ENCODE measurements around the gene PGLYRP3.

Gene PGLYRP3

GRCh38 chr1:153346077-153346723 lies 33.4 kb upstream of the PGLYRP3 start:
- H2AFZ ChIP-seq (ENCODE audit: low read length) = no peak overlapping the region

GRCh38 chr1:153345187-153346076 lies 32.7 kb upstream of the PGLYRP3 start:
- H4K20me1 ChIP-seq (ENCODE audit: insufficient read depth, low read length) = no peaks in the 10 kb centered on the region
- no peaks in the 10 kb centered on the region for H3K9me2 ChIP-seq (ENCODE audit: low read depth, low read length)
- H3K9me3 ChIP-seq (ENCODE audit: low read length) = no peaks in the 10 kb centered on the region
- H3K9ac ChIP-seq (ENCODE audit: low read length) = no peak overlapping the region
- no peak overlapping the region for H3K4me3 ChIP-seq (ENCODE audit: low read depth, low read length, poor library complexity, severe bottlenecking)
- H2AFZ ChIP-seq (ENCODE audit: low read length) = no peak overlapping the region
- H3K27ac ChIP-seq (ENCODE audit: low read depth, low read length, poor library complexity, severe bottlenecking) = no peak overlapping the region
- no peaks in the 10 kb centered on the region for H3K27me3 ChIP-seq (ENCODE audit: insufficient read depth, low read length)
- no peaks in the 10 kb centered on the region for H3K4me1 ChIP-seq (ENCODE audit: insufficient read depth, low read length, severe bottlenecking)
- H3K79me2 ChIP-seq (ENCODE audit: insufficient read depth, low read length) = no peaks in the 10 kb centered on the region
- H3F3A ChIP-seq (ENCODE audit: insufficient read depth, low read length) = no peaks in the 10 kb centered on the region
- H3K36me3 ChIP-seq (ENCODE audit: insufficient read depth, low read length) = no peaks in the 10 kb centered on the region
- TF ChIP-seq, protein P1, sequence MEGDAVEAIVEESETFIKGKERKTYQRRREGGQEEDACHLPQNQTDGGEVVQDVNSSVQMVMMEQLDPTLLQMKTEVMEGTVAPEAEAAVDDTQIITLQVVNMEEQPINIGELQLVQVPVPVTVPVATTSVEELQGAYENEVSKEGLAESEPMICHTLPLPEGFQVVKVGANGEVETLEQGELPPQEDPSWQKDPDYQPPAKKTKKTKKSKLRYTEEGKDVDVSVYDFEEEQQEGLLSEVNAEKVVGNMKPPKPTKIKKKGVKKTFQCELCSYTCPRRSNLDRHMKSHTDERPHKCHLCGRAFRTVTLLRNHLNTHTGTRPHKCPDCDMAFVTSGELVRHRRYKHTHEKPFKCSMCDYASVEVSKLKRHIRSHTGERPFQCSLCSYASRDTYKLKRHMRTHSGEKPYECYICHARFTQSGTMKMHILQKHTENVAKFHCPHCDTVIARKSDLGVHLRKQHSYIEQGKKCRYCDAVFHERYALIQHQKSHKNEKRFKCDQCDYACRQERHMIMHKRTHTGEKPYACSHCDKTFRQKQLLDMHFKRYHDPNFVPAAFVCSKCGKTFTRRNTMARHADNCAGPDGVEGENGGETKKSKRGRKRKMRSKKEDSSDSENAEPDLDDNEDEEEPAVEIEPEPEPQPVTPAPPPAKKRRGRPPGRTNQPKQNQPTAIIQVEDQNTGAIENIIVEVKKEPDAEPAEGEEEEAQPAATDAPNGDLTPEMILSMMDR (IDR thresholded peaks at IDR 0.05; ENCODE audit: low read length) = no peak
- TF ChIP-seq EZH2 (IDR thresholded peaks at IDR 0.05; ENCODE audit: borderline replicate concordance, low read length) = no peak
- no peak overlapping the region for H3K4me2 ChIP-seq (ENCODE audit: low read length)

More at GRCh38 chr1:153346077-153346723, 33.4 kb upstream of the PGLYRP3 start:
- Histone ChIP-seq H3K79me2 (ENCODE audit: insufficient read depth, low read length) (no peaks in the 10 kb centered on the region), H3K4me2 (ENCODE audit: low read length) (no peak overlapping the region), H3K36me3 (ENCODE audit: insufficient read depth, low read length) (no peaks in the 10 kb centered on the region), H4K20me1 (ENCODE audit: insufficient read depth, low read length) (no peaks in the 10 kb centered on the region), H3K4me3 (ENCODE audit: low read depth, low read length, poor library complexity, severe bottlenecking) (no peak overlapping the region), H3K9me2 (ENCODE audit: low read depth, low read length) (no peaks in the 10 kb centered on the region), H3K9ac (ENCODE audit: low read length) (no peak overlapping the region), H3K27ac (ENCODE audit: low read depth, low read length, poor library complexity, severe bottlenecking) (no peak overlapping the region), H3K4me1 (ENCODE audit: insufficient read depth, low read length, severe bottlenecking) (no peaks in the 10 kb centered on the region), H3K27me3 (ENCODE audit: insufficient read depth, low read length) (no peaks in the 10 kb centered on the region), H3K9me3 (ENCODE audit: low read length) (no peaks in the 10 kb centered on the region), H3F3A (ENCODE audit: insufficient read depth, low read length) (no peaks in the 10 kb centered on the region)
- TF ChIP-seq EZH2 (IDR thresholded peaks at IDR 0.05; ENCODE audit: borderline replicate concordance, low read length) = no peak
- TF ChIP-seq, protein P1 (IDR thresholded peaks at IDR 0.05; ENCODE audit: low read length) = no peak

DNA sequence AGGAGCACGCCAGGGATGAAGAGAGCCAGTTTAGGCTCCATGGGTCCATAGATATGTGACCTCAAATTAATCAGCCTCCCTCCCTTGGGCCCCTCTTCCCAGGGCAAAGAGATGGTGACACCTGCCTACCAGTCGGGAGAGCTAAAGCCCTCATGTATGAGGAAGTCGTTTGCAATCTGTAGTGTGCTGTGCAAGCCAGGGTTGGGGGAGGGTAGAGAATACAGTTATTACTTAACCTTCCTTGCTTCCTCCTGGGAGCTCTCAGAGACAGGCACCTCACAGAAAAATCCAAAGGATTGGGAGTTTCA lies 31.9 kb upstream of the PGLYRP3 start:
- H4K20me1 ChIP-seq (ENCODE audit: insufficient read depth, low read length) = no peaks in the 10 kb centered on the region
- H2AFZ ChIP-seq (ENCODE audit: low read length) = no peak overlapping the region
- no peaks in the 10 kb centered on the region for H3K9me3 ChIP-seq (ENCODE audit: low read length)
- no peaks in the 10 kb centered on the region for H3F3A ChIP-seq (ENCODE audit: insufficient read depth, low read length)
- H3K9ac ChIP-seq (ENCODE audit: low read length) = no peak overlapping the region
- H3K4me2 ChIP-seq (ENCODE audit: low read length) = no peak overlapping the region
- H3K27me3 ChIP-seq (ENCODE audit: insufficient read depth, low read length) = no peaks in the 10 kb centered on the region
- H3K4me1 ChIP-seq (ENCODE audit: insufficient read depth, low read length, severe bottlenecking) = no peaks in the 10 kb centered on the region
- no peak overlapping the region for H3K27ac ChIP-seq (ENCODE audit: low read depth, low read length, poor library complexity, severe bottlenecking)
- TF ChIP-seq, protein P1 (IDR thresholded peaks at IDR 0.05; ENCODE audit: low read length) = no peak
- no peak for TF ChIP-seq EZH2 (IDR thresholded peaks at IDR 0.05; ENCODE audit: borderline replicate concordance, low read length)
- H3K9me2 ChIP-seq (ENCODE audit: low read depth, low read length) = no peaks in the 10 kb centered on the region
- no peak overlapping the region for H3K4me3 ChIP-seq (ENCODE audit: low read depth, low read length, poor library complexity, severe bottlenecking)
- no peaks in the 10 kb centered on the region for H3K36me3 ChIP-seq (ENCODE audit: insufficient read depth, low read length)
- H3K79me2 ChIP-seq (ENCODE audit: insufficient read depth, low read length) = no peaks in the 10 kb centered on the region

All from OCI-LY1 (cell line).